Smooth muscle cell (in vitro differentiated cells): ENCODE data around the gene CAPN11. TPM values are rescaled to one million over a fixed set of nuclear protein-coding genes. Genes with fewer than 3 reads are reported as not detected.

Source experiments
- DNase-seq: peaks from one replicate; lab custom pipeline; 2025; ENCODE audit not compliant: unreplicated experiment; lab: John Stamatoyannopoulos, UW
- H2AFZ ChIP-seq: fragments of 200-600 bp; sonication (generic); 2 replicates; pipeline ENCODE4 v1.6.0; 2016; ENCODE audit warnings: antibody characterized with exemption, low read depth, mild to moderate bottlenecking
- H3F3A ChIP-seq: fragments of 200-600 bp; sonication (generic); 2 replicates; pipeline ENCODE4 v1.6.0; 2017; ENCODE audit warnings: antibody characterized with exemption, low read depth
- H3K27ac ChIP-seq: fragments of 200-600 bp; sonication (generic); 2 replicates; pipeline ENCODE4 v1.5.1; 2016; ENCODE audit warnings: low read depth, mild to moderate bottlenecking
- H3K27me3 ChIP-seq: fragments of 200-600 bp; sonication (generic); 2 replicates; pipeline ENCODE4 v1.6.1; 2016; ENCODE audit warnings: low read depth, mild to moderate bottlenecking
- H3K36me3 ChIP-seq: fragments of 200-600 bp; sonication (generic); 2 replicates; pipeline ENCODE4 v1.5.1; 2016; ENCODE audit warnings: low read depth
- H3K4me1 ChIP-seq: fragments of 200-600 bp; sonication (generic); 2 replicates; pipeline ENCODE4 v1.5.1; 2016; ENCODE audit warnings: low read depth
- H3K4me2 ChIP-seq: fragments of 200-600 bp; sonication (generic); 2 replicates; pipeline ENCODE4 v1.6.0; 2016; ENCODE audit warnings: mild to moderate bottlenecking
- H3K4me3 ChIP-seq: fragments of 200-600 bp; sonication (generic); 2 replicates; pipeline ENCODE4 v1.5.1; 2016; ENCODE audit warnings: mild to moderate bottlenecking
- H3K79me2 ChIP-seq: fragments of 200-600 bp; sonication (generic); 2 replicates; pipeline ENCODE4 v1.6.0; 2016; ENCODE audit warnings: low read depth, mild to moderate bottlenecking
- H3K9ac ChIP-seq: fragments of 200-600 bp; sonication (generic); 2 replicates; pipeline ENCODE4 v1.6.0; 2016; ENCODE audit warnings: low read depth
- H3K9me3 ChIP-seq: fragments of 200-600 bp; sonication (generic); replicated peaks from 2 replicates; pipeline ENCODE4 v1.5.1; 2016; ENCODE audit warnings: low read depth
- H4K20me1 ChIP-seq: fragments of 200-600 bp; sonication (generic); 2 replicates; pipeline ENCODE4 v1.6.0; 2016; ENCODE audit warnings: low read depth
- WGBS: methylation state at CpG from one replicate; pipeline ENCODE4 v1.1.7; 2016; ENCODE audit warnings: low lambda C conversion rate; 5-methylcytosine and 5-hydroxymethylcytosine counted together
- polyA plus RNA-seq: library from polyadenylated mRNA; unstranded; fragments of >200 nt; fragmentation: Nextera tagmentation; extraction: Ambion mirVana; gene quantifications from 2 replicates; pipeline ENCODE4 v1.2.1, GENCODE V29; 2016
- total RNA-seq: library from RNA; depleted of rRNA; stranded (reverse); fragments of >200 nt; gene quantifications from 2 replicates; pipeline ENCODE4 v1.2.3, GENCODE V29; 2014
- TF ChIP-seq, protein P1 (sequence below): fragments of 200-600 bp; sonication (generic); IDR thresholded peaks from 2 replicates; pipeline ENCODE4 v1.5.1; 2017; ENCODE audit warnings: borderline replicate concordance, mild to moderate bottlenecking, antibody characterized with exemption; ENCODE audit not compliant: insufficient read depth, poor library complexity, severe bottlenecking

CAPN11 gene
- total and polyA plus RNA-seq, 2 experiments from 2014 or later = 0.31 TPM; not detected in 1

DNA sequence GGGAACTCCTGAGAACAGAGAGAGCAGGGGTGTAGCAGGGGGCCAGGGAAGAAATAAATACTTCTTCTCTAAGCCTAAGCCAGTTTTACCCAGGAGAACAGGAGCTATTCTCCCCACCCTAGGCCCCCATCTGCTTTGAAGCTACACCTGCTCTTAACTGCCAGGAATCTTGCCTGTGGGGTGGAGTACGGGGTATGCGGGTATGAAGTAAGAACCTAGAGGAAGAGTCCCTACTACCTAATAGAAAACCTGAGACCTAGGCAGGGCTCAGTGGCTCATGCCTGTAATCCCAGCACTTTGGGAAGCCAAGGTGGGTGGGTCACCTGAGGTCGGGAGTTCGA lies 66.3 kb downstream of the CAPN11 start:
- Histone ChIP-seq H3K36me3 (no peaks in the 10 kb centered on the region), H3K9ac (no peak overlapping the region), H3K9me3 (no peaks in the 10 kb centered on the region), H4K20me1 (no peaks in the 10 kb centered on the region), H3F3A (peaks cover 6% of the 10 kb centered on the region), H3K4me3 (no peak overlapping the region), H3K27ac (no peak overlapping the region), H3K4me2 (no peak overlapping the region), H3K27me3 (no peaks in the 10 kb centered on the region), H2AFZ (no peak overlapping the region), H3K4me1 (peaks cover 34% of the 10 kb centered on the region), H3K79me2 (no peaks in the 10 kb centered on the region)
- no peak for DNase-seq
- WGBS = 91% methylated on average over 4 of the region's 4 CpGs
- TF ChIP-seq, protein P1, sequence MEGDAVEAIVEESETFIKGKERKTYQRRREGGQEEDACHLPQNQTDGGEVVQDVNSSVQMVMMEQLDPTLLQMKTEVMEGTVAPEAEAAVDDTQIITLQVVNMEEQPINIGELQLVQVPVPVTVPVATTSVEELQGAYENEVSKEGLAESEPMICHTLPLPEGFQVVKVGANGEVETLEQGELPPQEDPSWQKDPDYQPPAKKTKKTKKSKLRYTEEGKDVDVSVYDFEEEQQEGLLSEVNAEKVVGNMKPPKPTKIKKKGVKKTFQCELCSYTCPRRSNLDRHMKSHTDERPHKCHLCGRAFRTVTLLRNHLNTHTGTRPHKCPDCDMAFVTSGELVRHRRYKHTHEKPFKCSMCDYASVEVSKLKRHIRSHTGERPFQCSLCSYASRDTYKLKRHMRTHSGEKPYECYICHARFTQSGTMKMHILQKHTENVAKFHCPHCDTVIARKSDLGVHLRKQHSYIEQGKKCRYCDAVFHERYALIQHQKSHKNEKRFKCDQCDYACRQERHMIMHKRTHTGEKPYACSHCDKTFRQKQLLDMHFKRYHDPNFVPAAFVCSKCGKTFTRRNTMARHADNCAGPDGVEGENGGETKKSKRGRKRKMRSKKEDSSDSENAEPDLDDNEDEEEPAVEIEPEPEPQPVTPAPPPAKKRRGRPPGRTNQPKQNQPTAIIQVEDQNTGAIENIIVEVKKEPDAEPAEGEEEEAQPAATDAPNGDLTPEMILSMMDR = no peak

DNA sequence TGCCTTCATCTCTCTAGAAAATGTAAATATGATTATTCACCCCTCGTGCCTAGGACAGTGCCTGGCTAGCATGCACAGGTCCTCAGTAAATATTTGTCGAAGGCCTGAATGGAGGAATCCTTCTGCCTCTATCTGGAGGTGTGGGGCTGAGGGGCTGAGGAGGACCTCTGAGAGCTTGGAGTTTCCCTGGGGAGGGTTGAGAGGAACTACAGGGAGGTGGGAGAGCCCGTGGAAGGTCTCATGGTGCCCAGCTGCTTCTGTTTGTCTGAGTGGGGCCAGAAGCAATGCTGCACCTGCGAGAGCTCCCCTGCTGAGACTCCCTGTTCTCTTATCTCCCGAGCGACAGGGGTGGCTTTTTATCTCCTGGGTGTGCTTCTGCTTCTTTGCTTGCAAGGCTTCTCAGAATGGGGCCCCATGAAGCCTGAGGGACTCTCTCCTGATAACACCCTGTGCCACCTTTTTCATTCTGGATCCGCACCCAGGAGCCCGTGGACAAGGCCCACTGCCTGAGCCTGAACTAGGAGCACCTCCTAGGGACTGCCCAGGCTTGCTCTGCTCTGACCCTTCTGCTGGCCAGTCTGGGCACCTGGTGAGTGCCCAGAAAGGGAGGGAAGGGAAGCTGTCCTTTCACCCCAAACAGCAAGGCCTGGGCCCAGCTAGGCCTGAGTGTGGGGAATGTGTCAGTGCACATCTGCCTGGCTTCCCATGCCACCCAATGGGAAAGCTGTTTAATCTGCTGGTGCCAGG lies 67.1 kb downstream of the CAPN11 start:
- H3K4me1 ChIP-seq = peaks cover 34% of the 10 kb centered on the region
- no peaks in the 10 kb centered on the region for H3K9me3 ChIP-seq
- no peaks in the 10 kb centered on the region for H3K36me3 ChIP-seq
- H4K20me1 ChIP-seq = no peaks in the 10 kb centered on the region
- DNase-seq = no peak
- H3K4me3 ChIP-seq = no peak overlapping the region
- no peaks in the 10 kb centered on the region for H3K27me3 ChIP-seq
- 92% methylated on average over 8 of the region's 8 CpGs for WGBS
- no peak overlapping the region for H3K27ac ChIP-seq
- H3F3A ChIP-seq = peaks cover 6% of the 10 kb centered on the region
- no peak overlapping the region for H3K9ac ChIP-seq
- H2AFZ ChIP-seq = no peak overlapping the region
- no peak overlapping the region for H3K4me2 ChIP-seq
- H3K79me2 ChIP-seq = no peaks in the 10 kb centered on the region
- TF ChIP-seq, protein P1 = no peak

DNA sequence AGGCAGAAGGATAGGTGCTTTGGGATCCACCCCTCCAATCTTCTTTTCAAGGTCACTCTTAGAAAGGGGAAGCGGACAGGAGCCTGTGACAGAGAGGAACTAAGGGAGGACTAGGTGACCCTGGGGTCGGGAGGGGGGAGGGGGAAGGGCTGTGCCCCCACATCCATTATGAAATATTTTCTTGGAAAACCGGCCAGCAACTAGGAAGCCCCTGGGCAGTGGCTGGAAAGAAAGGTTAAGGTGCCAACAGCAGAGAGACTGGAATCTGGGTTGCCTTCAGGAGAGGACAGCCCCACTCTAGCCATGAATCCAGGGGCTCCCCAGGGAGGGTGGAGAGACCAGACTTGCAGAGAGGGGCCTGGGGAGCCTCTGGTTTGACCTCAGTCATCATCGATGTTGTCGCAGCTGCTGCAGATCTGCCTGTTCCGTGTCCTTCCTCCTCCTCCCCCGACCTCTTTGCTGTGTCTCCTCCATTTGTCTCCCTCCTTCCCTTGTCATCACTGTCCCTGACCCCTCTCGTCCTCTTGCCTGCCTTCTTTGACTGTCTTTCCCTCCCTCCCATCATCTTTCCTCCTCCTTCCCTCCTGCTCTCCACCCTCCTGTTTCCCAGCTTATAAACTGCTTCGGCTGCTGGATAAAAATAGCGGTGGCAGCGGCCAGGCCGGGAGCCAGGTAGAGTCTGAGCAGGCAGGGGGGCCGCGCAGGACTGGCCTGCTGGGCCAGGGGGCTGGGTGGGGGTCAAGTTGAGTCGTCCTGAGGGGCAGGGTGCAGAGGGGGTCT lies 67.9 kb downstream of the CAPN11 start:
- Histone ChIP-seq H3K4me2 (no peak overlapping the region), H3K9ac (no peak overlapping the region), H3K36me3 (no peaks in the 10 kb centered on the region), H3K27me3 (no peaks in the 10 kb centered on the region), H3K4me3 (no peak overlapping the region), H3K79me2 (no peaks in the 10 kb centered on the region), H3F3A (no peaks in the 10 kb centered on the region), H4K20me1 (no peaks in the 10 kb centered on the region), H3K27ac (no peak overlapping the region), H2AFZ (no peak overlapping the region), H3K9me3 (no peaks in the 10 kb centered on the region), H3K4me1 (peaks cover 33% of the 10 kb centered on the region)
- 70% methylated on average over 15 of the region's 15 CpGs for WGBS
- DNase-seq = no peak
- TF ChIP-seq, protein P1 = no peak
